ENCODE results near the gene TRAK2. TPM values are rescaled to one million over a fixed set of nuclear protein-coding genes. Genes with fewer than 3 reads are reported as not detected.

The TRAK2 gene
- total and polyA plus RNA-seq, 8 donors = 8.9 to 33.6 (median 18.4) TPM

DNA sequence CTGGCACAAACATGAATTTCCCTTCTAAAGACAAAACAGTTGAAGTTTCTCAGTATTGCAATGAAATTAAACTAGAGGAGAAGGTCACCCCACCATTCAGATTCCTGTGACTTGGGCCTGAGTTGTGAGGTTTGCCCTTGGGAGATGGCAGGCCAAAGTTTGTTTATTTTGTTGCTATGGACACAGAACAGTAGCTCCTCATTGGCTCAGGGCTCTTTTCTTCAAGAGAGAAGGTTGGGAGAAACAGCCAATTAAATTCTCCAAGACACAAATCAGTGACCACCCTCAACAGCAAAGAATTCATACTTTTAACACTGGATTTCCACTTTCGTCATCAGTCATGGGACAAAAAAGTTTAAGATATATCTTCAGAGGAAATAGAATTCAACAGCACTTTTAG lies 94.0 kb downstream of the TRAK2 start, which contains the start of gene FLACC1:
Gene FLACC1 (minus strand): TSS at position 125 of the 400 bp plus-strand sequence. CDS start 5,941 bp downstream, outside the sequence.
- ATAC-seq (peak; percentile 94 to 97 (median 96)), FAIRE-seq (no peak), DNase-seq (peak in 2 of 6 donors; percentile 44 to 51)
- Histone ChIP-seq H3K27ac (no peak within 1 kb of the TSS), H3K9me3 (no peaks in the 10 kb centered on the region), H3K36me3 (no peaks in the 10 kb centered on the region), H3K4me1 (no peaks in the 10 kb centered on the region), H3K4me3 (no peak within 1 kb of the TSS), H3K27me3 (no peaks in the 10 kb centered on the region)
- TF ChIP-seq, protein P1, sequence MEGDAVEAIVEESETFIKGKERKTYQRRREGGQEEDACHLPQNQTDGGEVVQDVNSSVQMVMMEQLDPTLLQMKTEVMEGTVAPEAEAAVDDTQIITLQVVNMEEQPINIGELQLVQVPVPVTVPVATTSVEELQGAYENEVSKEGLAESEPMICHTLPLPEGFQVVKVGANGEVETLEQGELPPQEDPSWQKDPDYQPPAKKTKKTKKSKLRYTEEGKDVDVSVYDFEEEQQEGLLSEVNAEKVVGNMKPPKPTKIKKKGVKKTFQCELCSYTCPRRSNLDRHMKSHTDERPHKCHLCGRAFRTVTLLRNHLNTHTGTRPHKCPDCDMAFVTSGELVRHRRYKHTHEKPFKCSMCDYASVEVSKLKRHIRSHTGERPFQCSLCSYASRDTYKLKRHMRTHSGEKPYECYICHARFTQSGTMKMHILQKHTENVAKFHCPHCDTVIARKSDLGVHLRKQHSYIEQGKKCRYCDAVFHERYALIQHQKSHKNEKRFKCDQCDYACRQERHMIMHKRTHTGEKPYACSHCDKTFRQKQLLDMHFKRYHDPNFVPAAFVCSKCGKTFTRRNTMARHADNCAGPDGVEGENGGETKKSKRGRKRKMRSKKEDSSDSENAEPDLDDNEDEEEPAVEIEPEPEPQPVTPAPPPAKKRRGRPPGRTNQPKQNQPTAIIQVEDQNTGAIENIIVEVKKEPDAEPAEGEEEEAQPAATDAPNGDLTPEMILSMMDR (IDR thresholded peaks at IDR 0.05) = no peak
- WGBS, 2 donors = 67 to 71% methylated on average over 1 of the region's 1 CpG
- intact Hi-C loops (cut with DNase I) = no loop called here

DNA sequence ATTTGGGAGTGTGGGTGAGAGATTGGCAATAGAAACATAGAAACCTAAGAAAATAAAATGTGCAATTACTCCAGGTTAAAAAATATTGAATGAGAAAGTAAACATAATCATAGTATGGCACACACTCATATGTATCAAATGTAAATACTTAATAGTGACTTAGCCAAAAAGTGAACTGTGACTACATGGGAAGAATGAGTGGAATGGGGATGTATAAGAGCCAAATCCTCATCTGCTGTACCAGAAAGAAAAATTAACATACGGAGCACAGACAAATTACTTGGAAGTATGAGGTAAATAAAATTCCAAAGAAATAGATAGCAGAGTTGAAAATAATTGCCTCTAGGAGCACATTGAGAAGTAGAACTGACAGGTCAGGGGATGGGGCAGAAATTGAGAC lies 98.1 kb downstream of the TRAK2 start:
- no peaks in the 10 kb centered on the region for H3K9me3 ChIP-seq
- no peaks in the 10 kb centered on the region for H3K27me3 ChIP-seq
- no peak overlapping the region for H3K4me3 ChIP-seq
- no peak for FAIRE-seq
- intact Hi-C loops (cut with DNase I) = no loop called here
- H3K36me3 ChIP-seq = no peaks in the 10 kb centered on the region
- DNase-seq = no peak
- TF ChIP-seq, protein P1 (IDR thresholded peaks at IDR 0.05) = no peak
- no peaks in the 10 kb centered on the region for H3K4me1 ChIP-seq
- ATAC-seq = no peak
- H3K27ac ChIP-seq = no peak overlapping the region
- WGBS, 2 donors = 81 to 84% methylated on average over 1 of the region's 1 CpG

- TF ChIP-seq, protein P1 (IDR thresholded peaks at IDR 0.05) = no peak
- H3K9me3 ChIP-seq = no peaks in the 10 kb centered on the region
- no peaks in the 10 kb centered on the region for H3K36me3 ChIP-seq
- no peaks in the 10 kb centered on the region for H3K27me3 ChIP-seq
- ATAC-seq = no peak
- H3K27ac ChIP-seq = no peak overlapping the region
- DNase-seq = no peak
- no peak for FAIRE-seq
- intact Hi-C loops (cut with DNase I) = no loop called here
- H3K4me1 ChIP-seq = no peaks in the 10 kb centered on the region
- 91 to 96% methylated on average over 4 of the region's 4 CpGs for WGBS, 2 donors
- no peak overlapping the region for H3K4me3 ChIP-seq
These were observed 100.4 kb downstream of the TRAK2 start for GRCh38 chr2:201350879-201351278.

- no peaks in the 10 kb centered on the region for H3K4me1 ChIP-seq
- FAIRE-seq = no peak
- intact Hi-C loops (cut with DNase I) = no loop called here
- H3K36me3 ChIP-seq = no peaks in the 10 kb centered on the region
- H3K4me3 ChIP-seq = no peak overlapping the region
- WGBS, 2 donors = 68 to 79% methylated on average over 4 of the region's 4 CpGs
- no peaks in the 10 kb centered on the region for H3K27me3 ChIP-seq
- H3K9me3 ChIP-seq = no peaks in the 10 kb centered on the region
- TF ChIP-seq, protein P1 (IDR thresholded peaks at IDR 0.05) = no peak
- no peak overlapping the region for H3K27ac ChIP-seq
- ATAC-seq = no peak
- DNase-seq = no peak
These were observed 101.7 kb downstream of the TRAK2 start for GRCh38 chr2:201349601-201350000.

DNA sequence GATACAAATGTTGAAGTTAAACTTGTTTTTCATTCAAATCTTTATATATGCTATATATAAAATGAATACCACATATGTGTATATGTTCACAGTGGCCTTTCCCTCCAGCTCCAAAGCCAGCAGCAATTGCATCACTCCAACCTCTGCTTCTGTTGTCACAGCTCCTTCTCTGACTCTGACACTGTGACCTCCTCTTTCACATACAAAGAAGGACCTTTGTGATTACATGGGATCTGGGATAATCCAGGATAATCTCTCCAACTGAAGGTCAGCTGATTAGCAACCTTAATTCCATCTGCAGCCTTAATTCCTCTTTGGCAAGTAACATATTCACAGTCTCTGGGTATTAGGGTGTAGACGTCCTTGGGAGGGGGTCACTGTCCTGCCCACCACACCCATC lies 102.5 kb downstream of the TRAK2 start:
- intact Hi-C loops (cut with DNase I) = no loop called here
- Histone ChIP-seq H3K4me1 (no peaks in the 10 kb centered on the region), H3K9me3 (no peaks in the 10 kb centered on the region), H3K27me3 (no peaks in the 10 kb centered on the region), H3K4me3 (no peak overlapping the region), H3K27ac (no peak overlapping the region), H3K36me3 (no peaks in the 10 kb centered on the region)
- TF ChIP-seq, protein P1 (IDR thresholded peaks at IDR 0.05) = no peak
- ATAC-seq = no peak
- 53 to 77% methylated on average over 1 of the region's 1 CpG for WGBS, 2 donors
- DNase-seq = no peak
- FAIRE-seq = no peak
